ENCODE data around the gene ADAM15. TPM values are rescaled to one million over a fixed set of nuclear protein-coding genes. Genes with fewer than 3 reads are reported as not detected.

ADAM15 gene
- total RNA-seq, 1 donor from 2014 or later: 68.3 TPM

GRCh38 chr1:155083052-155083541 lies 32.0 kb downstream of the ADAM15 start:
- Histone ChIP-seq H3K4me3 (ENCODE audit: insufficient read depth, low read depth, low read length) (no peak overlapping the region), H3K4me1 (ENCODE audit: insufficient read depth, low read length) (peaks cover 30% of the 10 kb centered on the region), H3K4me2 (ENCODE audit: low read length) (no peak overlapping the region), H3K27ac (ENCODE audit: low read depth, low read length) (no peak overlapping the region), H3K36me3 (ENCODE audit: insufficient read depth, low read length) (no peaks in the 10 kb centered on the region), H2AFZ (ENCODE audit: low read depth, low read length) (no peak overlapping the region), H3K79me2 (ENCODE audit: insufficient read depth, low read length) (no peaks in the 10 kb centered on the region), H3K9me3 (ENCODE audit: insufficient read depth, low read depth, low read length) (no peaks in the 10 kb centered on the region), H3K9ac (ENCODE audit: low read length) (no peak overlapping the region), H4K20me1 (ENCODE audit: insufficient read depth, low read length) (peaks cover 13% of the 10 kb centered on the region), H3K27me3 (ENCODE audit: insufficient read depth, low read length) (peaks cover 43% of the 10 kb centered on the region)
- Mint-ChIP-seq H3K27ac (ENCODE audit: unreplicated experiment) (no peak overlapping the region), H3K4me3 (ENCODE audit: unreplicated experiment) (no peak overlapping the region), H3K27me3 (ENCODE audit: low read depth, unreplicated experiment) (peaks cover 40% of the 10 kb centered on the region), H3K9me3 (ENCODE audit: unreplicated experiment) (no peaks in the 10 kb centered on the region), H3K4me1 (ENCODE audit: low read depth, unreplicated experiment) (peaks cover 13% of the 10 kb centered on the region), H3K36me3 (ENCODE audit: low read depth, unreplicated experiment) (peaks cover 4% of the 10 kb centered on the region)
- FAIRE-seq: no peak
- TF ChIP-seq EZH2 (IDR thresholded peaks at IDR 0.05; ENCODE audit: insufficient read depth, low read length): no peak
- no peak for TF ChIP-seq CTCF (IDR thresholded peaks at IDR 0.05; ENCODE audit: insufficient read depth, low read depth, low read length)
- no peak for DNase-seq (ENCODE audit: low read depth)

- H3K79me2 ChIP-seq (ENCODE audit: insufficient read depth, low read length): no peaks in the 10 kb centered on the region
- H3K36me3 ChIP-seq (ENCODE audit: insufficient read depth, low read length): no peaks in the 10 kb centered on the region
- peak overlapping the region; percentile 94 for H2AFZ ChIP-seq (ENCODE audit: low read depth, low read length)
- Mint-ChIP-seq H3K27ac (ENCODE audit: unreplicated experiment) (peak overlapping the region; percentile 62), H3K9me3 (ENCODE audit: unreplicated experiment) (no peaks in the 10 kb centered on the region), H3K27me3 (ENCODE audit: low read depth, unreplicated experiment) (peaks cover 39% of the 10 kb centered on the region), H3K4me1 (ENCODE audit: low read depth, unreplicated experiment) (peaks cover 13% of the 10 kb centered on the region), H3K36me3 (ENCODE audit: low read depth, unreplicated experiment) (peaks cover 4% of the 10 kb centered on the region), H3K4me3 (ENCODE audit: unreplicated experiment) (peak overlapping the region; percentile 92)
- H4K20me1 ChIP-seq (ENCODE audit: insufficient read depth, low read length): peaks cover 13% of the 10 kb centered on the region
- peak overlapping the region; percentile 82 for H3K4me3 ChIP-seq (ENCODE audit: insufficient read depth, low read depth, low read length)
- peak overlapping the region; percentile 71 for H3K9ac ChIP-seq (ENCODE audit: low read length)
- no peaks in the 10 kb centered on the region for H3K9me3 ChIP-seq (ENCODE audit: insufficient read depth, low read depth, low read length)
- FAIRE-seq (no peak), DNase-seq (ENCODE audit: low read depth) (no peak)
- H3K27ac ChIP-seq (ENCODE audit: low read depth, low read length): no peak overlapping the region
- H3K27me3 ChIP-seq (ENCODE audit: insufficient read depth, low read length): peaks cover 41% of the 10 kb centered on the region
- peak overlapping the region; percentile 93 for H3K4me2 ChIP-seq (ENCODE audit: low read length)
- TF ChIP-seq CTCF (IDR thresholded peaks at IDR 0.05; ENCODE audit: insufficient read depth, low read depth, low read length): no peak
- no peak for TF ChIP-seq EZH2 (IDR thresholded peaks at IDR 0.05; ENCODE audit: insufficient read depth, low read length)
- H3K4me1 ChIP-seq (ENCODE audit: insufficient read depth, low read length): peaks cover 23% of the 10 kb centered on the region
Measured at GRCh38 chr1:155083865-155084721, 33.0 kb downstream of the ADAM15 start.

Measured in astrocyte (in vitro differentiated cells and primary cell).